Renal cortex interstitium (tissue), 11 donors: ENCODE data around the gene BCAS3. TPM values are rescaled to one million over a fixed set of nuclear protein-coding genes. Genes with fewer than 3 reads are reported as not detected.

Experiments used
- DNase-seq, 11 donors: peaks; one replicate each; pipeline ENCODE4 v3.0.0-alpha.2; 2013; ENCODE audit warnings: low read depth in 9 of 11, low spot score in 4 of 11; ENCODE audit errors: extremely low read depth in 1 of 11
- polyA plus RNA-seq, 3 donors: library from polyadenylated mRNA; unstranded; fragments of 120-200 nt; gene quantifications; one replicate each; pipeline ENCODE4 v1.2.1, GENCODE V29; 2013; ENCODE audit not compliant: insufficient read length in 3 of 3

Gene BCAS3
- polyA plus RNA-seq, 3 donors, result 27.0 to 30.9 (median 28.9) TPM

DNA sequence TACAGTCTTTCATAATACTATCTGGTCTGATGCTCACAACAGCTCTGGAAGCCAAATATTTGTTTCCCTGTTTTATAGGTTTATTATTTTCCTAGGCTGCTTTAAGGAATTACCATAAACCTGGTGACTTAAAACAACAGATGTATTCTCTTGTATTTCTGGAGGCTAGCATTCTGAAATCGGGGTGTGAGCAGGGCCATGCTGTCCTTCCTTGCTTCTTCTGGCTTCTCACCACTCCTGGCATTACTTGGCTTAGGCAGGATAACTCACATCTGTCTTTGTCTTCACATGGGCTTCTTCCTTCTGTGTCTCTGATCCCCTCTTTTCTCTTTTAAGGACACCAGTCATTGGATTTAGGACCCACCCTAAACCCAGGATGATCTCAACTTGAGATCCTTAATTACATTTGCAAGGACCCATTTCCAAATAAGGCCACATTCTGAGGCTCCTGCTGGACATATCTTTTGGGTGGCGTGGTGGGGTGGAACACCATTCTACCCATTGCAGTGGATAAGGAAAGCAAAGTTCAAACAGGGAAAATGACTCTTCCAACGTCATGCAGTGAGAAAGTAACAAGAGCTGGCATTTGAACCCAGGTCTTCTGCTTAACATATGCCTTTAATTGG lies 682.8 kb downstream of the BCAS3 start:
- DNase-seq, result no peak

DNA sequence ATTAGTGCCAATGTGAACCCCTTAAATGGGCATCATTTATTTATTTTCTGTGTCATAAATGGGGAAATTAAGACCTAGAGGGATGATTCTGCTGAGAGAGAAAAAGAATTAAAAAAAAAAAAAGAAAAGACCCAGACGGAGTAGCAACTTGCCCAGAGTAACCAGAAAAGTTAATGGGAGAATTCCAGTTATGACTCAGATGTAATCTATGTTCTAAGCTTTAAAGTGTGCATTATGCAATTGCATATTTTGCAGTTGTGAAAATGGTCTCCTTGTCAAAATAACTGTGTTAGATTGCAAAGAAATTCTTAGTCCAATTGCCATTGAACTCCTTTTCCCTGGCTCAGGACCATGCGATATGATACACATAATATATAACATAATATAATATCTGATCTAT lies 683.4 kb downstream of the BCAS3 start:
- DNase-seq, result no peak

DNA sequence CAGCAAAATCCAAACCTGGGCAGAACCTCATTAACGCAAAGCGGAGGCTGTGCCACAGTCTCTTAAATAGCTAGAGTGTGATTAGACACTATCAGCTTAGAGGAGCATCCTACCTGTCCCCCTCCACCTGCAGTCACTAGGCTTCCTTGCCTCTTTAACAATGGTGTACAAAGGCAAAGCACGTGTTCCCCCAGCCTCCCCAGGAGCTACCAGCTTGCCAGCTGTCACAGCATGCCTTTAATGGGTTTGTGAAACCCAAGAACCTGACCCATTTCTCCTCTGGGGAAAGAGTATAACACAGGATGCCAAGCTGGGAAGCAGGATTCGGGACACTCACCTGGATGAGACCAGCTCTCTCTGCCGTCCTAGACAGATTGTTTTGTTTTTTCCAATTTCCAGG lies 684.7 kb downstream of the BCAS3 start:
- no peak for DNase-seq

DNA sequence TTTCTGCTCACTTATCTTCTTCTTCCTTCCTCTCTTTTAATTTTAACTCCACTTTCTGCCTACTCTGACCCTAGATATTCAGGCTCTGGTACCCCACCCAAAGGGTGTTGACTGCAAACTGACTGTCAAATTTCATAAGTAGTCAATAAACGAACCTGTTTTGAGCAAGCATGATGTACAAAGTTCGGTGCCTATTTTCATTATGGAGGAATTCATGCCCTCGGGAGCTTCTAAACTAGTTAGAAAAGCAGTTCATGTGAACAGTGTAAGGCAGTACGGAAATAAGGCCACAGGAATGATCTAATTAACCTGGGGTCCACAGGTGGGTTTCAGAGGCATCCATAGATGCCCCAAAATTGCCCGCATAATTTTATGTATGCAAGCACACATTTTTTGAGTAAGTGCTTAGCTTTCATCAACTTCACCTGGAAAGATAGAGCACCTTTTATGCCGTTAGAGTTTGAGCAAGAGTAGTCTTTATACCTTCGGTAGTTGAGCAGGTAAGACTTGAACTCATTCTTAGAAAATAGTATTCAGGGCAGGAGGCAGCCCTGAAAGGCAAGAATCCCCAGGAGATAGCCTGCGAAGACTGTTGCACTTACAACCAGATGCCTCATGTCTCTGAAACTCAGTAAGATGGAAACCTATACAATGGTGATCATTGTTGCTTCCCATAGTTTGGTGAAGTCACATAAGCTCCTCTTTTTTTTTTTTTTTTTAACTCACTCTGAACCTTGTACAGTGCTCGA lies 685.4 kb downstream of the BCAS3 start:
- DNase-seq, result no peak

DNA sequence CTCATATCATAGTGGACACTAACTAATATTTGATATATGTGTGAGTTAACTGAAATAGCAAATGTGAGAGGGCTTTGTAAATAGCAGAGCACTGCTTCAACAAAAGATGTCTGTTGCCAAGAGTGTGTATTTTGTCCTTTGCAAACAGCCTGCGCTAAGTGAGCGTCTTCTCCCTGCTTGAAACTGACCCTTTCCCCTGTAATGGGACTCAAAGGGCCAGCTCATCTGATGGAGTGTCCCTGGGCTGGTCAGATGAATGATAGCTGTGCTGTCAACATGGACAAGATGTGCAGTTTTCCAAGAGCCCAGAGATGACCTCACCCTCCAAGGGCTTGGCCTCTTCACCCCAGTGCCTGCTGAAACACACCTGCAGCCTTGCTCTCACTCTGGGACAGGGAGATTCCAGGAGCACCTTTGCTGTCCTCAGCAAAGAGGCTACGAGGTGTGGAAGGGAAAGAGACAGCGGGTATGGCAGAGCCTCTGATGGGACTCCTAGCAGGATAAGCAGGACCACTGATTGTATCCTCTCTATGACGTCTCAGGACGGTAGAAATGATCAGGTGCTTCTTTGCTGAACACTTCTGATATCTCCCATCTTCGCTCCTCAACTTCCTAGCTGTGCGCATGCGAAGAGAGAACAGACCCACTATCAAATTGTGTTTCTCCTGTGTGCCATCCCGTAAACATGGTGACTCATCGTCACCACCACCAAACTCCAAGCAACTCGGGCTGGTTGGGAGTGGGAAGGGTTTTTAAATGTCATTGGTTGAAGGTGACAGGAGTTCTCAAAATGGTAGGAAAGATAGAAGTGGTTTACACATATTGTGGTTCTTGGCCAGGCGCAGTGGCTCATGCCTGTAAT lies 686.2 kb downstream of the BCAS3 start:
- DNase-seq, result no peak

DNA sequence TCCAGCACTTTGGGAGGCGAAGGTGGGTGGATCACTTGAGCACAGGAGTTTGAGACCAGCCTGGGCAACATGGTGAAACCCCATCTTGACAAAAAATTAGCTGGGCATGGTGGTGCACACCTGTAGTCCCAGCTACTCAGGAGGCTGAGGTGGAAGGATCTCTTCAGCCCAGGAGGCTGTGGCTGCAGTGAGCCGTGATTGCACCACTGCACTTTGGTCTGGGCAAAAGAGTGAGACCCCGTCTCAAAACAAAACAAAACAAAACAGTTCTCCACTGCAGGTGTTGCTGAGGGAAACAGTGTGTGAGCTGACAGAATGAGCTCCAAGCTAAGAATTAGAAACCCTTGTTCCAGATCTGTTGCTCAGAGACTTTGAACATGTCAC lies 686.8 kb downstream of the BCAS3 start:
- no peak for DNase-seq

DNA sequence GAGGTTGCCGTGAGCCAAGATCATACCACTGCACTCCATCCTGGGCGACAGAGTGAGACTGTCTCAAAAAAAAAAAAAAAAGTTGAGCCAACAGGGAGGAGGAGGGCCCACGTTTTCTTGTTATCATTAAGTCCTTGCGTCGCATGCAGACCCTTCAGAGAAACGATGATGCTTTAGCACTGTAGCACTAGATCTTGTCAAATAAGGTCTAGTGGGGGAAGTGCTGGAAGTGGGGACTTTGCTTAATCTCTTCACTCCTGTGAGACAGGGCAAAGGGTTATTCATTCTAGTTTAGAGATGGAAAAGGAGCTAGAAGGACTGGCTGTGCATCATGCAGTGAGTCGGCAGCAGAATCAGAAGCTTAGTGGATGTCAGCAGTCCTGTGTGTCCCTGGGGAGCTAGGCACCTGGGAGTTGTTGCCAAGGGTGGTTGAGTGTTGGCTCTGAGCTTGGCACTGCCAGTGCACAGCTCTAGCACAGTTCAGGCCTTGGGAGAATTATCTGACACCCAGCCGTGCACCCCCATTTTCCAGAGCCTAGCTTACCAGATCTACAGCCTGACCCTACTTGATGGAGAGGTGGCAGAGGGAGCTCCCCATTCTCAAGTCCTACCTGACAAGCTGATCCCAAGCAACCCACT lies 688.5 kb downstream of the BCAS3 start:
- no peak for DNase-seq

DNA sequence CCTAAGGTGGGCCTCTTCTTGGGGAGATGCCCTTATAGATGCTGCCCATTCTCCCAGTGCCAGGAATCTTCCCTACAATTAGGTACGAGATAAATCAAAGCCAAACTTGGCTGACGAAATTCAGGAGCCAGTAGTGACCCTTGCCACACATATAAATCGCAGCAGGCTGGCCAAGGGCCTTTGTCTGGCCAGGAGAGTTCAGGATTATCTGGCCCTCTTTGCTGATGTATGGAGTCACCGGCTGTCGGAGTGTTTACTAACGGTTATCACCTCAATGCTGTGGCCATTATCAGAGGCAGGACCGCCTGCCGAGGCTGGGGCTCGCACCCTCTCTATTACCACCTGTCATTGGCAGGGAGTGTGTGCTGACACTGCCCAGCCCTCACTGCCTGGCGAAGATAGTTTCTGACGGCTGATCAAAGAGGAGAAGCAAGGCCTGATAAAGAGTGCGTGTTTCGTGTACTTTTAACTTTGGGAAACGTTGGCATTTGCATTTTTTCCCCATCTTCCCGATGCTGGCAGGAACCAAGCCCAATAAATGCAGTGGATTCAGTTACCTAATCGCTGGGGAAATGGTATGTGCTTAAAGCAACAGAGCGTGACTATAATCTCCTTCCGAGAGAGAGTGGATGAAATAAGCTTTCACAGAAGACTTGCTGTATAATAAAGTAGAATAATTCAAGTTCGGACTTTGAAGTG lies 689.2 kb downstream of the BCAS3 start:
- DNase-seq, result no peak

DNA sequence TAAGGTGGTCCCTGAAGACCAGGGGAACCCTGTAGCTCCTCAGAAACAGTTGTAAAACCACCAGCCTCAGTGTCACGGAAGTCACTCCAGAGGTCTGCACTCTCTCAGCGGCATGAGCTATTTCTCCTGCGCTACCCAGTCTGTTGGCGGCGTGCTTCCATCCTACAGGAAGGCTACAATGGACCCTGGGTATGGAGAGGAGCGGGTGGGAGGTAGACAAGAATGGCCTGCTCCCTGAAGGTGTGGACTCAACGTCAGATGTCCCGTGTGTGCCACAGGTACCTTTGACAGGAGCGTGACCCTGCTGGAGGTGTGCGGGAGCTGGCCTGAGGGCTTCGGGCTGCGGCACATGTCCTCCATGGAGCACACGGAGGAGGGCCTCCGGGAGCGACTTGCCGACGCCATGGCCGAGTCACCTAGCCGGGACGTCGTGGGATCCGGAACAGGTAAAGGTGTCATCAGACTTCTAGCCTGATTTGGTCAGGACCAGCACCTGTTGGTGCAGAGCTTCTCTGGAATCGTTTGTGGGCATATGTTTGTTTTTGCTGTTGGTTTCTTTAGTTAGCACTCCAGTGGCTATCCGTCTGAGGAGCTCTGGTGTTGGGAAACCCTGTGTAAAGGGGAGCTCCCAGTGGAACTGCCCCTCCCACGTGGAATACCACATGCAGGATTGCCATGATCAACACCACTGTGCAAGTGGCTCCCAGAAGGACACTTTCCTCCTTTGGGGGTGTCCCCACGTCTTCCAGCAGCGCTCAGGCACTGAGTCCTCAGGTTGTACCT lies 690.6 kb downstream of the BCAS3 start:
- DNase-seq, result no peak

DNA sequence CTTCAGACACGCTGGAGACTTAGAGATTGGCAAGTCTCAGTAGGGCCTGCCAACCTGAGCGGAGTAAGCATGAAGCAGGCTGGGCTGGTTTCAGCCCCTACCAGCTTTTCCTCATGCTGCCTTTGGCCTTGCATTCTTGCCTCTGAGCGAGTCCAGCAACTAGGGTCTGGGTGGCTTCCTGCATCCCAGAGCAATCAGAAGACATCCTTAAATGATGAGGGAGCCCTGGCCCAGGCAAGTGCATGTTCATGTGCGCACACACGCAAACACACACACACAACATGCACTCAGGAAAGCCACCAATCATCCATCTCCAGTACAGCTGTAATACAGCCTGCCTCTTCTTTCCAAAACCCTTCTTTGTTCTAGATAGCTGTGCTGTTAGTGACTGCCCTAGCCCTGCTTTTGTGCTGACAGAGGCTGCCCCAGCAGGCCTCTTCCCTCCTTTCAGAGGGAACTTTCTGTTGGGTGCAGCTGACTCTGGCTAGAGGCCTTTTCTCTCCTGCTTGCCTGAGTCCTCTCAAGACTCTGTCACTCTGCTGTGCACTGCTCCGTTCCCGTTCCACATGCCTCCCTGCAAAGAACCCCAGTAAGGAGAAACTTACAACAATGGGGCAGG lies 691.3 kb downstream of the BCAS3 start:
- DNase-seq, result no peak

DNA sequence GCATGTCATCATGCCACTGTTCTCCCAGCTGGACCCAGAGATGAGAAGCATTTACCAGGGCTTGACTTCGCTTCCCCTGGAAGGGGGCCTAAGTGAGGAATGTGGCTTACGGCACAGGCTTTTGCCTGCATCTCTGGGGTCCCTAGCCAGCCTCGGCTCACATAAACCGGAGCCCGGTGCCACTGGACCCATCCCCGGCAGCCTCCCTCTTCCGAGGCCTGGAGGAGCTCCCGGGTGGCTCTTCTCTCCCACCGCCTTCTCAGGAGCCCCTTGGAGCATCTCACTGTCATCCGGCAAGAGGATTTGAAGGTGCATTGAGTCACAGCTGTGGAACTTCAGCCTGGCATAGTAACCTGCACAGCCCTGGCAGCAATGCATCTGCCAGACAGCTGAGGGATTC lies 692.1 kb downstream of the BCAS3 start:
- DNase-seq, result no peak

DNA sequence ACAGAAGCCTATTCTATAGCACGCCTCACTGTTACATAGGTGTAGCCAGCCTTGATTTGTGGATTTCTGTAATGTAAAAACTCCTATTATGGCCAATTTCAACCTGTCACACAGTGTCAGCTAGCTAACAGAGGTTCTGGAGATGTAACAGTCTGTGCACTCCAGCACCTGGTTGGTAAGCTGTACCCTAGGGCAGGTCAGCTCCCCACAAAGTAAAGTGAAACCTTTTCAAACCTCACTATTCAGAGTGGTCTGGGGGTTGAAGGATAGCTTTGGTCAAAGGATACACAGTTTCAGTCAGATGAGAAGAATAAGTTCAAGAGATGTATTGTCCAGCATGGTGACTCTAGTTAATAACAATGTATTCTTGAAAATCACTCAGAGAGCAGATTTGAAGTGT lies 693.5 kb downstream of the BCAS3 start:
- DNase-seq, result no peak

DNA sequence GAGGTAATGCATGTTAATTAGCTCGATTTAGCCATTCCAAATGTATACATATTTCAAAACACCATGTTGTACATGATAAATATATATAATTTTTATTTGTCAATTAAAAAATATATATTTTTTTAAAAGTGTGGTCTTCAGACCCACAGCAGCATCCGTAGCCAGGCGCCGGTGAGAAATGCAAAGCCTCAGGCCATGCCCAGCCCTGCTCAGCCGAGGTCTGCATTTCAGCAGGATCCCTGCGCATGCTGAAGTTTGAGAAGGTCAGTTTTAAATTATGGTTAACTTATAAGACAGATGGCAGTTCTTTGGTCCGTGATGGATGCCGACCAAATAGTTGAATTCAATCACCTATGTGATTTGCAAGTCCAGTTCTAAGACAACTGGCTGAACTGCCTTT lies 694.0 kb downstream of the BCAS3 start:
- no peak for DNase-seq

DNA sequence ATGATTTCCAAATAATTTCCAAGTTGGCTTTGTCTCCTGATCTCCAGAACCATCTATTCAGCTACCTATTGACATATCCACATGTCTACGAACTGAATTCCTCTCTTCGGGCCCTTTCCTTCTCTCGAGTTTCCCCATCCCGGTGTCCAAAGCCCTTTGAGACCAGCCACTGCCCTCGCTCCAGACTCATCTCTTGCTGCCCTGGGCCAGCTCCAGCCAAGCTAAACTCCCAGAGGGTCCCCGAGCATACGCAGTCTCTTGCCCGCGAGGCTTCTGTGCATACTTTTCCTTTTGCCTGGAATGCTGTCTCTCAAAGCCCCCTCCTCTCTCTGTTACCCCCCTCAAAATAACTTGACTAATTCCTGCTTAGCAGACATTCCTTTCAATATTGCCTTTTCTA lies 694.8 kb downstream of the BCAS3 start:
- DNase-seq, result no peak

DNA sequence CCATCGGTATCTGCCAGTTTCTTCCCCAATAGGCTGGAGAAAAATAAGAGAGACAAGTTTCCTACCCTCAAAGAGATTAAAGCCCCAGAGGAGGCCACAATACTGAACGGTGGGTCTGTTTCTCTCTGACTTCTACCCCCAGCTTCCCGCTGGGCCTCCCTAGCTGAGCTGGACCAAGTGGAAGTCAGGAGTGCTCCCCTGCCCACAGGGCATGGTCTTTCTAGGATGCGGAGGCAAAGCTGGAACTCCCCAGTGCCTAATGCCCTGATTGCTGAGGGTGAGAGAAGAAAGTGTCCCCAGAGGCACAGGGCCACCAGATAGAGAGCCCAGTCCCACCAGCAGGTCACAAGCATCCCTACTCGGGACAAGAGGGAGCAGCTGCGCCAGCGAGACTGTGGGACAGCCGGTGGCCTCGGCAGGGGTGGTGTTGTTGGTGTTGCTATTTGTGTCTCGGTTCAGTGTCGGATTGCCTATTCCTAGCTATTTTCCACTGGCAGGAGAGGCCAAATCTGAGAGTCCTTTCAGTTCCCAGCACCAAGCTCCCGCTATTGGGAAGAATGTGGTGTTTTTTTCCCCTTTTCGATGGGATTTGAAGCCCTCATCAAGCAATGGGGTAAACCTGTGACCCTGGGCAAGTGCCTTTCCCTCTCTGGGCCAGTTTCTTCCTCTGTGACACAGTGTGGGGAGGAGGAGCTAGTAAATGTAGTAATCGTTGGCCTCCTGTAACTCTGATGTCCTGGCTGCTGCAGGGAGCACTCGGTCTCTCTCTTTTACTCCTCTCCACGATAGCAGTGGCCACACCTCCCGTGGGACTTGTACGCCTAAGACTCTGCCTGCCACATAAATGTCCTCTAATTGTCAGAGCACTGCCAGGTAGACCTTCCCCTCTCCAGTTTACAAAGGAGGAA lies 699.5 kb downstream of the BCAS3 start:
- no peak for DNase-seq

DNA sequence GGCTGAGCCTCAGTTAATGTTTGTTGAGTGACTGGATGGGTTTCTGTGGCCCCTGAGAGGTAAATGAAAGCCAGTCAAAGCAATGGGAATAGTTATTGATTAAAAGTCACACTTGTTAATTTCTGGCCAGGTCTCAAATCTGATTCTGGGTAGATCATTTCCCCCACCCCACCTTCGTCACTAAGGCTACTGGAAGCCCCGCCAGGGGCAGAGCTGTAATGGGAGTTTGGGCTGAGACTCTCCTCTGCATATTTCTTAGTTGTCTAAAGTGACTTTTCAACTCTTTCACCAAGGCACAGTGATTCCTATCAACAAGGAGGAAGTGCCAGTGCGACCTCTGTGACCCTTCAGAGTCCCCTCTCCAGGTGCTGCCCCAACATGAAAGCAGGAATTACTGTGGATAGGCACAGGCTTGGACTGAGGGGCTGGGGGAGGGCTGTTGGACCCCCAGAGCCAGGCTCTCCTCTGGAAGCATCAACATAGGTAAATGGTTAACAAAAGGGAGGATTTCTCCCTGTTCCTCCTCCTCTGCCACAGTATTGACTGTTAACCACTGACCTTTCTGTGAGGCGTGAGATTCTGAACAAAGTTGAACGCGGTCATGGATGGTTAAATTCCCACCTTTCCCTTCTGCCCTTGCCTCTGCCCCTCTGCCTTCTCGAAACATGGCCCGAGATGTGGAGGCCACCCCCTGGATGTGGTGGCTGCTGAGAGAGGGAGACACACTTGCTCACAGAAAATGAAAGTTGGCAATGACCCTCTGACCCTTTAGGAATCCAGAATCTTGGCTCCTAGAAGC lies 701.2 kb downstream of the BCAS3 start:
- no peak for DNase-seq
